T-helper 17 cell (primary cell): Measurements from ENCODE around the gene PCDH18. TPM values are rescaled to one million over a fixed set of nuclear protein-coding genes. Genes with fewer than 3 reads are reported as not detected.
"Not testable (repeated sequence)": the region's sequence is repeated elsewhere in the genome, so short reads cannot be mapped to it uniquely, and the experiment has no call there.

ENCODE experiments used
- ATAC-seq: fragments of 150-1000 bp; cut with Tn5 transposase; 2 replicates; pipeline ENCODE4 v1.10.0; 2021; ENCODE audit warnings: mild to moderate bottlenecking, moderate library complexity
- DNase-seq, 3 donors: peaks; one replicate each; pipeline versions ENCODE4 v3.0.0 to v3.0.0-alpha.2; 2020 to 2021
- H3K9me3 ChIP-seq: one replicate; pipeline ENCODE4 v1.7.0; 2013; ENCODE audit warnings: low read length, mild to moderate bottlenecking; ENCODE audit not compliant: control insufficient read depth, poor library complexity, severe bottlenecking
- H3K27ac Mint-ChIP-seq: one replicate; pipeline ENCODE4 v1.8.0; 2022; ENCODE audit warnings: mild to moderate bottlenecking, moderate library complexity, mixed read lengths
- H3K27me3 Mint-ChIP-seq: one replicate; pipeline ENCODE4 v1.8.0; 2022; ENCODE audit warnings: mixed read lengths
- H3K36me3 Mint-ChIP-seq: one replicate; pipeline ENCODE4 v1.8.0; 2022; ENCODE audit warnings: low read depth, mixed read lengths
- H3K4me1 Mint-ChIP-seq: one replicate; pipeline ENCODE4 v1.8.0; 2022; ENCODE audit warnings: mild to moderate bottlenecking, mixed read lengths
- H3K4me3 Mint-ChIP-seq: one replicate; pipeline ENCODE4 v1.8.0; 2022; ENCODE audit warnings: mild to moderate bottlenecking, moderate library complexity, mixed read lengths
- total RNA-seq, 4 donors: library from RNA in 2 of 4; stranded (reverse) in 2 of 4; gene quantifications; one replicate each; pipeline ENCODE4 v1.2.3 and lab custom pipeline; 2022 to 2026

The PCDH18 gene
- total RNA-seq, 2 donors from 2014 or later = 0.05 TPM; not detected in 1

DNA sequence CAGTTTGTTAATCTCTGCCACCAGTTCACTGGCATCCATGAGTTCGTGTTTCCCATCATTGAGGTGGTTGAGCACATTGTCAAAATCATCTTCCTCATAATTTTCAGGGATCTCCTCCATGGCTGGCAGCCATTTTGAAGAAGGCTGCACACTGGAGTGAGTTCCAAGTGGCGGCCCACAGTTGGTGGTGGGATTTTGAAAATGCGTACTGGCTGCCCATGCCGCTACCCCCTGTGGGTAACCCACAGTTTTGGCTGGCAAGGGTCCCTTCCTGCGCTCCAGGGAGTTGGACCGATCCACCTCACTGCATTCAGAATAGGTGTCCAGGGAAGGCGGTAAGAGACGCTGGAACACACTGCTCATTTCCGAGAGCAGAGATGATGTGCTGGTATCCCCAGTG, 11.2 kb downstream of the PCDH18 start:
- no peak for ATAC-seq
- Mint-ChIP-seq H3K27ac (no peak overlapping the region), H3K4me1 (no peaks in the 10 kb centered on the region), H3K4me3 (no peak overlapping the region), H3K27me3 (no peaks in the 10 kb centered on the region), H3K36me3 (no peaks in the 10 kb centered on the region)
- no peaks in the 10 kb centered on the region for H3K9me3 ChIP-seq
- DNase-seq = no peak

DNA sequence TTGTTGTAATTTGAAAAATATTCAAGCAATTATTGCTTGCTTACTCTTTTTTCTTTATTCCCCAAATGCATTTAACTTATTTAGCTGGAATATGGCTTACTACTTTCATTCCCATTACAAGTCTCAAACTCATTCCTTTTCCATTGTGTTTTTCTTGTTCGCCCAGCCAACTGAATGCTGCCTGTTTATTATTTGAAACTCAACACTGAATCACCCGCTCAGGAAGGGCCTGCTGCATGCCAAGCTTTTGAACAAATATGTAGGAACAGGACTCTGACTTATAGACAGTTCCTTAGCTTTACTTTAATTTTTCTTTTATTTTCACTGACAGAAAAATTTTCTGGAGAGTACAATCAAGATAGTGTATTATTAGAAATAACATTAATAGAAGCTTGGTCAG, 12.9 kb downstream of the PCDH18 start:
- no peaks in the 10 kb centered on the region for H3K27me3 Mint-ChIP-seq
- H3K36me3 Mint-ChIP-seq = no peaks in the 10 kb centered on the region
- no peak overlapping the region for H3K27ac Mint-ChIP-seq
- no peak overlapping the region for H3K4me3 Mint-ChIP-seq
- ATAC-seq (no peak), DNase-seq (no peak)
- no peaks in the 10 kb centered on the region for H3K4me1 Mint-ChIP-seq
- no peaks in the 10 kb centered on the region for H3K9me3 ChIP-seq

GRCh38 chr4:137517323-137517722, 15.0 kb downstream of the PCDH18 start:
- H3K4me3 Mint-ChIP-seq, H3K9me3 ChIP-seq, DNase-seq, H3K36me3 Mint-ChIP-seq, H3K27ac Mint-ChIP-seq, ATAC-seq, H3K4me1 Mint-ChIP-seq, H3K27me3 Mint-ChIP-seq: not testable (repeated sequence)

GRCh38 chr4:137514406-137515111, 17.7 kb downstream of the PCDH18 start:
- ATAC-seq (no peak), DNase-seq (no peak)
- H3K36me3 Mint-ChIP-seq = no peaks in the 10 kb centered on the region
- H3K27me3 Mint-ChIP-seq = no peaks in the 10 kb centered on the region
- no peak overlapping the region for H3K27ac Mint-ChIP-seq
- no peak overlapping the region for H3K4me3 Mint-ChIP-seq
- H3K4me1 Mint-ChIP-seq = no peaks in the 10 kb centered on the region
- H3K9me3 ChIP-seq = no peaks in the 10 kb centered on the region

DNA sequence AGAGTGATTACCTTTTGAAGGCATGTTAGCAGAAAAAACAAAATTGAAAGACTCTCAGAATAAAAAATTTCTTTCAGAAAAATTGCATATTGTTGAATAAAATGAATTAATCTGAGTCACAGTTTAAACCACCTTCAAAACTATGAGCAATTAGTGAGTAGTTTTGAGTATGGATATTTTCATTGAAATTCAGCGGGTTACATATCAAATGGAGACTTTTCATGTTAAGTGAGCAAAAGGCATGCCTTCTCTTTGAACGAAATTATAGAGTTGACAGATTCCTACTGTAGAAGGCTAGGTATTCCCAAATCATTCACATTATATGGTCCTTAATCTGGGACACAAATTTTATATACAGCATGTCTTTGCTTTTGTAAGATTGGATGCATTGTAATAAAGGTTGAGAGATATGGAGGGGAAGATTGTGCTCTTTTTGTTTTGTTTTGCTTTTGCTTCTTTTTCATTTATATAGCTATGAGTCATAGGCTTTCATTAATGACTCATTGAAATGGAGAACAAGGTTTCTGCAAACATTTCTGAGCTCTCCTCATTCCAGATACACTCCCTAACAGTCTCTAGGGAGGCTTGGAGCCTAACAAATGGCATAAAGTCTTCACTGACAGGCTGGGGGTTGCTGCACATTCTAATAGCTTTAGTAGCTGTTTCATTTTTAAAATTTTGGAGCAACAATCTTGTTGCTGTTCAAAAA, 21.6 kb downstream of the PCDH18 start:
- Mint-ChIP-seq H3K27ac (no peak overlapping the region), H3K36me3 (no peaks in the 10 kb centered on the region), H3K27me3 (no peaks in the 10 kb centered on the region), H3K4me1 (no peaks in the 10 kb centered on the region), H3K4me3 (no peak overlapping the region)
- H3K9me3 ChIP-seq = no peaks in the 10 kb centered on the region
- ATAC-seq (no peak), DNase-seq (no peak)

GRCh38 chr4:137509855-137510282, 22.4 kb downstream of the PCDH18 start:
- Mint-ChIP-seq H3K27ac (no peak overlapping the region), H3K36me3 (no peaks in the 10 kb centered on the region), H3K27me3 (no peaks in the 10 kb centered on the region), H3K4me1 (no peaks in the 10 kb centered on the region), H3K4me3 (no peak overlapping the region)
- ATAC-seq (no peak), DNase-seq (no peak)
- no peaks in the 10 kb centered on the region for H3K9me3 ChIP-seq

- no peaks in the 10 kb centered on the region for H3K4me1 Mint-ChIP-seq
- H3K9me3 ChIP-seq = no peaks in the 10 kb centered on the region
- H3K4me3 Mint-ChIP-seq = no peak overlapping the region
- H3K36me3 Mint-ChIP-seq = no peaks in the 10 kb centered on the region
- H3K27ac Mint-ChIP-seq = no peak overlapping the region
- no peak for ATAC-seq
- no peaks in the 10 kb centered on the region for H3K27me3 Mint-ChIP-seq
- DNase-seq = no peak
These were observed 29.8 kb downstream of the PCDH18 start for GRCh38 chr4:137502339-137503129.

GRCh38 chr4:137496267-137496666, 36.0 kb downstream of the PCDH18 start:
- H3K27ac Mint-ChIP-seq, H3K9me3 ChIP-seq, H3K4me1 Mint-ChIP-seq, H3K27me3 Mint-ChIP-seq, DNase-seq, ATAC-seq, H3K4me3 Mint-ChIP-seq, H3K36me3 Mint-ChIP-seq: not testable (repeated sequence)

DNA sequence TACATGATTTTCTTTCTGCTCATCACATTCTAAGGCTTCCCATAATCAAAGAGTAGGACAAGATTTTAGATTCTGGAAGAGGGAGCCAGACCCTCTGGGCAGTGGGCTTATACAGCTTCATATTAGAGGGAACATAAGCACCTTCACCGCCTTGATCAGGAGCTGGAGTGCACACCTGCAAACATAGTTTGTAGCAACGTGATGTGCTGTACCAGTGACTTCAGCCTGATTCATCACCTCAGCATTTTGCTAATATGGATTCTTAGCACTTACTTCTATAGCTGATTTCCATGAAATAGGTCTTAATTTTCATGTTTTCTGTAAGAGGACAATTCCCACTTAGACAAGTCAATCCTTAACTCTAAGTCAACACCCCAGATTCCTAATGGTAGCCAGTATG, 36.7 kb downstream of the PCDH18 start:
- Mint-ChIP-seq H3K27ac (no peak overlapping the region), H3K36me3 (no peaks in the 10 kb centered on the region), H3K27me3 (no peaks in the 10 kb centered on the region), H3K4me3 (no peak overlapping the region), H3K4me1 (no peaks in the 10 kb centered on the region)
- H3K9me3 ChIP-seq = no peaks in the 10 kb centered on the region
- no peak for DNase-seq
- no peak for ATAC-seq

GRCh38 chr4:137483313-137483959, 48.9 kb downstream of the PCDH18 start:
- not testable (repeated sequence) for H3K36me3 Mint-ChIP-seq, H3K27me3 Mint-ChIP-seq, H3K27ac Mint-ChIP-seq, H3K4me3 Mint-ChIP-seq, H3K9me3 ChIP-seq, H3K4me1 Mint-ChIP-seq, DNase-seq, ATAC-seq

DNA sequence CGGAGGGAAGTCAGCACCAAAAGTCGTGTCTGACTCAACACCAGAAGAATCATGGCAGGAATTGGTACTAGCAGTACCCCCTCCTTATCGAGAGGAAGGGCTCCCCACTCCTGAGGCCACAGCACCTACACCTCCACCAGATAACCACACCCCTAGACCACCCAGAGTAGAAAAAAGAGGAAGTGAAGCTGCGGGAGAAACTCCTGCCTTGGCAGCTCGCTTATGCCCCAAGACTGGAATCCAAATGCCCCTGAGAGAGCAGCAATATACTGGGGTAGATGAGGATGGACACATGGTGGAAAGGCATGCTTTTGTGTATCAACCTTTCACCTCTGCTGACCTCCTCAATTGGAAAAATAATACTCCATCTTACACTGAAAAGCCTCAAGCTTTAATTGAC, 52.6 kb downstream of the PCDH18 start:
- H3K27ac Mint-ChIP-seq = not testable (repeated sequence)

GRCh38 chr4:137476345-137476744, 55.9 kb downstream of the PCDH18 start:
- Mint-ChIP-seq H3K27me3 (no peaks in the 10 kb centered on the region), H3K4me1 (no peaks in the 10 kb centered on the region), H3K4me3 (no peak overlapping the region), H3K36me3 (no peaks in the 10 kb centered on the region), H3K27ac (no peak overlapping the region)
- ATAC-seq = no peak
- no peak for DNase-seq
- no peaks in the 10 kb centered on the region for H3K9me3 ChIP-seq

More for the DNA sequence above, 52.6 kb downstream of the PCDH18 start:
- H3K4me3 Mint-ChIP-seq, DNase-seq, H3K36me3 Mint-ChIP-seq, H3K4me1 Mint-ChIP-seq, H3K9me3 ChIP-seq, ATAC-seq, H3K27me3 Mint-ChIP-seq: not testable (repeated sequence)

- H3K27ac Mint-ChIP-seq = no peak overlapping the region
- no peaks in the 10 kb centered on the region for H3K4me1 Mint-ChIP-seq
- ATAC-seq = no peak
- no peaks in the 10 kb centered on the region for H3K27me3 Mint-ChIP-seq
- no peak overlapping the region for H3K4me3 Mint-ChIP-seq
- H3K9me3 ChIP-seq = no peaks in the 10 kb centered on the region
- H3K36me3 Mint-ChIP-seq = no peaks in the 10 kb centered on the region
- no peak for DNase-seq
These were observed 57.5 kb downstream of the PCDH18 start for GRCh38 chr4:137474711-137475301.
